ENCODE results near the gene KIF1C.
A peak's percentile ranks its signal among the peaks of the same experiment; 100 is the strongest.
"Not testable (repeated sequence)": the region's sequence is repeated elsewhere in the genome, so short reads cannot be mapped to it uniquely, and the experiment has no call there.

Gene KIF1C

DNA sequence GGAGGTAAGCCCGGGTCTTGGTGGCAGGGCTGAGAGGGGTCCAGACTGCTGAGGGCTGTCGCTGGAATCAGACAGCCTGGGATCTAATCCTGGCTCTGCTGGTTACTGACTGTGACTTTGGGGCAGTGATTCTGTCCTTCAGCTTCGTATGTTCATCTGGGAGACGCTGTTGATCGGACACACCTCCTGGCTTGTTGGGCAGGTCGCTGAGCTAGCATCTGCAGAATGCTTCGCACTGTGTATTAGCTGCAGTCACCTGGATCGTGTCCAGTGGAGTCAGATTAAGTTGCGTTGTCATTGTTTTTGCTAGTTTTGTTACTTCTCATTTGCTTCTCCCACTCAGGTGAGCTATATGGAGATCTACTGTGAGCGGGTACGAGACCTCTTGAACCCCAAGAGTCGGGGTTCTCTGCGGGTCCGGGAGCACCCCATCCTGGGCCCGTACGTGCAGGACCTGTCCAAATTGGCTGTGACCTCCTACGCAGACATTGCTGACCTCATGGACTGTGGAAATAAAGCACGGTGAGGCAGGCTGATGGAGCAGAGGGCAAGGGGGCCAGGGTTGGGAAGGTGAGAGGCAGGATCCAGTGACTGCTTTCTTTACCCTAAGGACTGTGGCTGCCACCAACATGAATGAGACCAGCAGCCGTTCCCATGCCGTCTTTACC, 4.5 kb downstream of the KIF1C start:
- DNase-seq = no peak

DNA sequence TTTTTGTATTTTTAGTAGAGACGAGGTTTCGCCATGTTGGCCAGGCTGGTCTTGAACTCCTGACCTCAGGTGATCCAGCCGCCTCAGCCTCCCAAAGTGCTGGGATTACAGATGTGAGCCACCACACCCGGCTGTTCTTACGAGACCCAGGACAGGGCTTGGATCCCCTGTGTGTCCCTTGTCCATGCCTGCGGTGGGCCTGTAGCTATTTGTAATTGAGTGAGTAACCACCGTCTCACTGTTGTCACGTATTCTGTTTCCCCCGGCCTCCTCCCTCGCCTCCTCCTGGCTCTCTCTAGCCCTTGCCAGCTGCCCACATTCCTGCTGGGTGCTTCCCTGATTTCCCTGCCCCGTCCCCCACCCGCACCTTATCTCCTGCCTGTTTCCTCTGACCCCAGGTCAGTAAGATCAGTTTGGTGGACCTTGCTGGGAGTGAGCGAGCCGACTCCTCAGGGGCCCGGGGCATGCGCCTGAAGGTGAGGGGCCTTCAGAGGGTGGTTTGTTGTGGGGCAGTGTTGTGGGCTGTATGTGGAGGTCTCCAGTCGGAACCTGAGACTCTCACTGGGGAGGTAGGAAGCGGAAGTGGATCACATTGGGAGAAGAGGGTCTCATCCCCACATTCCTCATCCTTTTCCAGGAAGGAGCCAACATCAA, 5.6 kb downstream of the KIF1C start:
- no peak for DNase-seq

DNA sequence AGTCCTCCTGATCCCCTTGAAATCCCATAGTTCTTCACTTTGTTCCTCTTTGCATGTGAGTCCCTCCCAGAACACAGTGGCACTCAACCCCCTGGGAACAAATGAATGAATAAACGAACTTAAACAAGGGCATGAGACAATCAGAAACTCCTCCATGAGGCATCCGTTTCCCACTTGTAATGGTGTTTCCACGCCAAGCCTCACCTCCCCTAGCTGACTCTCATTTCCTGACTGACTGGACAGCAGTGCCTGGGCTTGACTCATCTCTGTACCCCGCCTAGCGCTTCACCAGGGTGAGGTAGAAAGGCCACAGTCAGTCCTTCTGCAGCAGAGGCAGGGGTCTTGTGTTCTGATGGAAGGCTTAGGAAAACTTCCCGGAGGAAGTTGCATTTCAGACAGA, 14.2 kb downstream of the KIF1C start:
- DNase-seq = peak; percentile 87

DNA sequence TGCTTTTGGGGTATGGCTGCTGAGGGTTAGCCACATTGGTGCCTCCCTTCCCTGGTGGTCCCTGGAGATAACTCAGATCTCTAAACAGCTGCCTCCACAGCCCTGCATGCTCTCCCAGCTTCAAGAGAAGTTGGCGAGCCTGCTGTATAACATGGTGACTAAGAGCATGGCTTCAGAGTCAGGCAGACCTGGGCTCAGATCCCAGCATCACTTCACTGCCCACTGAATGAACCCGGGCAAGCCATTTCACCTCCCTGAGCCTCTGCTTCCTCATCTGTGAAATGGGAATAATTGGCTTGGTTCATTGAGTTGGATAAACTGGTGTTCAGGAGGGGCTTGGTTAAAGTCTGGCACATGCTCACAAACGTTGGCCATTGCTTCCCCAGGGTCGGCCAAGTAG, 16.6 kb downstream of the KIF1C start:
- no peak for DNase-seq

DNA sequence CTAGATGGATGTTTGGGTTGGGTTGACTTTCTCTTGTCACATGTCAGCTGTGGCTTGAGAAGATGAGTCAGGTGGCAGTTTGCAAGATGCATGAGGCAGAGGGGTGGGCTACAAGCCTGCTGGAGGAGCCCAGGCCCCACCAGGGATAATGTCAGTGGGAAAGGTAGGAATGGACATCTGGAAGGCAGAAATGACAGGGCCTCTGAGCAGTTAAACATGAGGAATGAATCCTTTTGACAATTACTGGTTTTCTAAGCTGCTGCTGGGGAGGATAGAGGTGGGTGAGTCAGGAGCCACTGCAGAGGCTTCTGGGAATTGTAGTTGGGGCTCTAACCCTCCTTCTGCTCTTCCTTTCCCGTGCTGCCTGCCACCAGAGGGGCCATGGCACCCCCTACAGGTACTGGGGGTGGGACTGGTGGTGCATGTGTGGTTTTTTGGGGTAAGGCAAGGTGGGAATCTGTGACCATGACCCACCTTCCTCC, 21.8 kb downstream of the KIF1C start:
- peak; percentile 64 for DNase-seq

DNA sequence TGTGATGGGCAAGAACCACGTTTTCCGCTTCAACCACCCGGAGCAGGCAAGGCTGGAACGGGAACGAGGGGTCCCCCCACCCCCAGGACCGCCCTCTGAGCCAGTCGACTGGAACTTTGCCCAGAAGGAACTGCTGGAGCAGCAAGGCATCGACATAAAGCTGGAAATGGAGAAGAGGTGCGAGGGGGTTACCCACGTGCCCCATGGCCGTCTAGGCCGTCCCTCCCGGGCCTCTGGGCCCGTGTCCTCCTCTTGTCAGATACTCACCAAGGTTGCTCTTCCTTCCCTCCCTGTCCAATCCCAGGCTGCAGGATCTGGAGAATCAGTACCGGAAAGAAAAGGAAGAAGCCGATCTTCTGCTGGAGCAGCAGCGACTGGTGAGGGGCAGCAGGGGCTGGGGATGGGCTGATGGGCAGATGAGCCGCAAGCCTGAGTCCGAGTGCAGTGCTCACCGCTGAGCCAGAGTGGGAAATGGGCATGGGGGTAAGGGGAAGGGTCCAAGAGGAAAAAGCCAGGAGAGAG, 22.8 kb downstream of the KIF1C start:
- DNase-seq = no peak

DNA sequence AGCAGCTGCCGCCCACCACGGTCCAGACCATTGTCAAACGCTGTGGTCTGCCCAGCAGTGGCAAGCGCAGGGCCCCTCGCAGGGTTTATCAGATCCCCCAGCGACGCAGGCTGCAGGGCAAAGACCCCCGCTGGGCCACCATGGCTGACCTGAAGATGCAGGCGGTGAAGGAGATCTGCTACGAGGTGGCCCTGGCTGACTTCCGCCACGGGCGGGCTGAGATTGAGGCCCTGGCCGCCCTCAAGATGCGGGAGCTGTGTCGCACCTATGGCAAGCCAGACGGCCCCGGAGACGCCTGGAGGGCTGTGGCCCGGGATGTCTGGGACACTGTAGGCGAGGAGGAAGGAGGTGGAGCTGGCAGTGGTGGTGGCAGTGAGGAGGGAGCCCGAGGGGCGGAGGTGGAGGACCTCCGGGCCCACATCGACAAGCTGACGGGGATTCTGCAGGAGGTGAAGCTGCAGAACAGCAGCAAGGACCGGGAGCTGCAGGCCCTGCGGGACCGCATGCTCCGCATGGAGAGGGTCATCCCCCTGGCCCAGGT, 24.5 kb downstream of the KIF1C start:
- DNase-seq = no peak

DNA sequence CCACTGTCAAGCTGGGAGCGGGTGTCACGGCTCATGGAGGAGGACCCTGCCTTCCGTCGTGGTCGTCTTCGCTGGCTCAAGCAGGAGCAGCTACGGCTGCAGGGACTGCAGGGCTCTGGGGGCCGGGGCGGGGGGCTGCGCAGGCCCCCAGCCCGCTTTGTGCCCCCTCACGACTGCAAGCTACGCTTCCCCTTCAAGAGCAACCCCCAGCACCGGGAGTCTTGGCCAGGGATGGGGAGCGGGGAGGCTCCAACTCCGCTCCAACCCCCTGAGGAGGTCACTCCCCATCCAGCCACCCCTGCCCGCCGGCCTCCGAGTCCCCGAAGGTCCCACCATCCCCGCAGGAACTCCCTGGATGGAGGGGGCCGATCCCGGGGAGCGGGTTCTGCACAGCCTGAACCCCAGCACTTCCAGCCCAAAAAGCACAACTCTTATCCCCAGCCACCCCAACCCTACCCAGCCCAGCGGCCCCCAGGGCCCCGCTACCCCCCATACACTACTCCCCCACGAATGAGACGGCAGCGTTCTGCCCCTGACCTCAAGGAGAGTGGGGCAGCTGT, 25.9 kb downstream of the KIF1C start:
- DNase-seq = no peak

DNA sequence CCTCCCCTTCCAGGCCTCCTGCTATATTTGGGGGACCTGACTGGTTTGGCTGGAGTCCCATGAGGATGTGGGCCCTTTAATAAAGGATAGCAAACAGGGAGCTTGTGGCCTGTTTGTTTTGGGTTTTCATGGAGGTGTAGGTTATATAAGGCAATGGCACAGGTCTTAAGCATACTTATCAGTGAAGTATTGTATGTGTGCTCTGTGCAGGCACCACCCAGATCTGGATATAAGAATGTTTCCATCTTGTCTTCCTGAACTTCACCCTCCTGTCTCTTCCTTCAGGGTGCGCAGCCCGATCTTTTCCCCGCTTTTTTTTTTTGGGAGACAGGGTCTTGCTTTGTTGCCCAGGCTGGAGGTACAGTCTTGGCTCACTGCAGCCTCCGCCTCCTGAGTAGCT, 26.9 kb downstream of the KIF1C start:
- no peak for DNase-seq

DNA sequence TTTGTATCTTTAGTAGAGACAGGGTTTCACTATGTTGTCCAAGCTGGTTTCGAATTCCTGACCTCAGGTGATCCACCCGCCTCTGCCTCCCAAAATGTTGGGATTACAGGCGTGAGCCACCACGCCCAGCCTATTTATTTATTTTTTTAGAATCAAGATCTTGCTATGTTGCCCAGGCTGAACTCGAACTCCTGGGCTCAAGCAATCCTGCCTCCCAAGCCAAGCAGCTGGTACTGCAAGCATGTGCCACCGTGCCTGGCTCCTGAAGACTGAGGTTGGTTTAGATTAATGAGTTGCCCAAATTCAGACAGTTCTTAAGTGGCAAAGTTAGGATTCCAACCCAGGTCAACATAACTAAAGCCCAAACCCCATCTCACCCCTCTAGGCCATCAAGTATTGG, 29.5 kb downstream of the KIF1C start:
- DNase-seq = no peak

DNA sequence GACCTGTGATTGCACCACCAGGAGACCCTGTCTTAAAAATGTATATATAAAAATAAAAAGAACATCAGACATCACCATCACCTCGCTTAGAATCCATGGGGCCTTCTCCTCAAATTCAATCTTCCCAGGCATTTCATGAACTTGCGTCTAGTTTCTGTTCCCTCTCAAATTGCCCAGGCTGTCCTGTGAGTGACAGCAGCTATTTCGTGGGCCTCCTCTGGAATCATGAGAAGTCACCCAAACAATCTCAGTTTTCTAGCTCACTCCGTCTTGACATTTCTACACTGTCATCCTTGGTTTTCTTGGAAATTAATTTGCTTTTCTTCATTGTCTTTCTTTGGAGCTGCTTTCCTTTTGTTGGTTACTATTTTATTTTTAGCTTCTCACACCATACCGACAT, 30.2 kb downstream of the KIF1C start:
- DNase-seq = no peak

DNA sequence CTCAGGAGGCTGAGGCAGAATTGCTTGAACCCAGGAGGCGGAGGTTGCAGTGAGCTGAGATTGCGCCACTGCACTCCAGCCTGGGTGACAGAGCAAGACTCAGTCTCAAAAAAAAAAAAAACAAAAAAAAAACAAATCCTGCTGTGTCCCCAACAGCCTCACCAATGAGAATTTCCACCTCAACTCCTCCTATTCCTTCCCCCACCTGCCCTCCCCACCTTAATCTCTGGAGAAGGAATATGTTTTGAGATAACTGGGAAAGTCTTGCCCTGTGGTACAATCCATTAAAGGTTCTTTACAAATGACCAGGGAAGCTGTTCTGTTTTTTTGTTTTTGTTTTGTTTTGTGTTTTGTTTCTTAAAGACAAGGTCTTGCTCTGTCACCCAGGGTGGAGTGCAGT, 32.4 kb downstream of the KIF1C start:
- not testable (repeated sequence) for DNase-seq

DNA sequence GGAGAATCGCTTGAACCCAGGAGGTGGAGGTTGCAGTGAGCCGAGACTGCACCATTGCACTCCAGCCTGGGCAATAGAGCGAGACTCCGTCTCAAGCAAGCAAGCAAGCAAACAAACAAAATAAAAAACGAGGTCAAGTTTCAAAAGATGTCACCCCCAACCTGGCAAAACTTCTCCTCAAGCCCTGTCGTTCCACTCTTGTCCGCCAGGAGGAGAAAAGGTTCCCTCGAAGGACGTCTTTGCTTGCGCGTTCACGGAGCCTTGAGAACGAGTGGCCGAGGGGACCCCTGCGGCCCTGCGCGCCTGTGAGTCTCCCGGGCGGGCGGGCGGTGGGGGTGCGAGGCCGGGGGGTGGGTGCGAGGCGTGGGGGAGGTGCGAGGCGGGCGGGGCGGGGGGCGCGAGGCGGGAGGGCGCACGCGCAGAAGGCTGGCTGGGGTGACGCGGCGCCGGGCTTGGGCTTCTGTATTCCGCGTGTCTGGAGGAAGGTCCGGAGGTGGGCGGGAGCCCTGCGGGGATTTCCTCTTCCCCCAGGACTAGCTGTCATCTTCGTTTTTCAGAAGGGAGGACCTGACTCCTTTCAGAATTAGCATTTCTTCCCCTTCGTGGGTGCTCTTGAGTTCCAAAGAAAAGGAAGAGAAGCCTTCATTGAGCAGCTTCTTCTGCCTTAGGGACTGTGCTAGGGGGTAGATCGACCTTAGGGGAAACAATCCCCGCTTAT, 33.8 kb downstream of the KIF1C start:
- DNase-seq = peak; percentile 88

DNA sequence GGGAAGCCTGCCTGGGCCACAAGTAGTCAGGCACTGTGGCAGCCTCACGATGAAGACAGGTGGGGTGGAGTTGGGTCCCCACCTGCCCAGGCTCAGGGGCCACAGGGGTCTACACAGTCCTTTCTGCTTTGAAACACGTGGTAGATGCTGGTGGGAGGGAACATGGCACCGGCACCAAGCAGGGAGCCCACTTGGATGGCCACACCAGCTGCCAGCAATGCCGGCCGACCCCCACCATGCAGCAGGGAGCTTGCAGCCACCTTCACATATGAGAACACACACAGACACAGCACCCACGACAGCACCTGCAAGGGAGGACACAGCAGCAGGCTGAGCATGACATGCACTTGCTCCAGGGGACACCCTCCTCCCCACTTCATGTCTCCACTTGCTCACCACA, 35.1 kb downstream of the KIF1C start:
- DNase-seq = no peak

DNA sequence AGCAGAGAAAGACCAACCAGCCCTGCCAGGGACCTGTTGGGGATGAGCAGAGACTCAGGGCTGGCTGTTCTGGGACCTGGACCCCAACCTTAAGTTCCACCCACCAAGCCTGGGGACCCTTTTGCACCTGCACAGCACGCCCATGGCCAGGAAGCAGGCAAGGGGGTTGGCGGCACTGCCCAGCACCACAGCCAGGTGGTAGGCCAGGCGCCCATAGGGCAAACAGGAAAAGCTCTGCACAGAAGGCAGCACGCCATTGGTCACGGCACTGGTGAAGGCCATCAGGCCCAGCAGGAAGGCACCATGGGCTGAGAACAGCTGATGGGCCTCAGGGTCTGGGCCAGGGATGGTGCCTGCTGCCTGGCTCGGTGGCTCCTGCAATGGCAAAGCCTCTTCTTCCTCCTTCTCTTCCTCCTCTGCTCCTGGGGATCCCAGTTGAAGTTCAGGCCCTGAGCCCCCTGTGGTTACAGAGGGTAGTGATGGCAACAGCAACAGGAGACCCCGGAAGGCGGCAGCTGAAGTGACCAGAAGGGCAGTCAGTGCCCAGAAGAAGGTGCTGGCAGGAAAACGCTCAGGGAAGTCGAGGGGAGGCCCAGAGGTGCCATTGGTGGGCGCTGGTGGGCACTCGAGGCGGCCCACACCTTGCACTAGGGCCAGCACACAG, 35.7 kb downstream of the KIF1C start:
- no peak for DNase-seq

DNA sequence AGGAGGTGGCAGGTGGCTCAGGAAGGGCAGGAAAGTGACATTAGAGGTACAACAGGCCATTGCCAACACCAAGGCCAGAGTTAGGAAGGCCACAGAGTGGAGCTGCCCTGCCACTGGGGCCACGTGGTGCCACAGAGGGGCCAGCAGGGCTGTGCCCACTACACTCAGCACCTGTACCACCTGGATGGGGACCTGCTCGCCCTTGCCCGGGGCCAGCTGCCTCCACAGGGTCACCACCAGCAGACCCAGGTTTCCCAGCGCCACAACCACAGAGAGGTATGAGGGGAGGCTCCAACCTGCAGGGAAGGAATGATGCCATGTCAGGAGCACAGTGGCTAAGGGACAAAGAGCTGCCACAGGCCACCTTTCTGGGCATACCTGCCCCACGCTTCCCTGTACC, 36.3 kb downstream of the KIF1C start:
- DNase-seq = no peak

DNA sequence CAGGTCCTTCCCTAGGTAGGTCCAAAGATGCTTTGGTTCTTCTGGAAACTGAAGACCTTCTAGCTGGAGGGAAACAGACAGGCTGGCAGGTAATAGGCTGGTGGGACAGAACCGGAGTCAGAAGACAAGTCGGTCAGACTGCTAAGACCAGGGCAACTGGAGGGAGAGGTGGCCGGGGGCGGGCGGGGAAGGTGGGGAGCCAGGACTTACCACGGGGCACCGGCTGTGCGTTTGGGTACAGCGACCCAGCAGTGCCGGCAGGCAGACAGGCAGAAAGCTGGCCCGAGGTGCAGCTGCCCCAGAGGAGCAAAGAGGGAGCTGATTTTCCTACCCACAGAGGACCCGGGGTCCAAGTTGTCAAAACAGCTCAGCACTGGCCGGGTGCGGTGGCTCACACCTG, 36.9 kb downstream of the KIF1C start:
- DNase-seq = no peak

DNA sequence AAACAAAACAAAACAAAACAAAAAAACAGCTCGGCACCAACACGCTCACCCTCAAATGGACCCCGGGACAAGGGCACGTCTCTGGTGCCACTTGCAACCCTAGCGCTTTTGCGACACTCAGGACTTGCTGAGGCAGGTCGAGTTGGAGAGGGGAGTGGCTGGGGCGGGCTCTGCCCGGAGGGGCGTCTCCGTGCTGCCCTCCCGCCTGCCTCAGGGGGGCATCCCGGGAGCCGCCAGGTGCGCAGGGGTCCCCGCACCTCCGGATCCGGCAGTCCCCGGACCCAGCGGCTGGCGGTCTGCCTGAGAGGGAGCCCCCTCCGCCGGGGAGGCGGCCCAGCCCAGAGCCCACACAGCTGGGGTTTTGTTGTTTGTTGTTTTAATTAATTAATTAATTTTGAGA, 37.6 kb downstream of the KIF1C start, which contains the start of gene SLC52A1:
TSS of gene SLC52A1 (minus strand) at position 112 of the 400 bp plus-strand sequence. CDS start 820 bp downstream, outside the sequence.
- DNase-seq = no peak

DNA sequence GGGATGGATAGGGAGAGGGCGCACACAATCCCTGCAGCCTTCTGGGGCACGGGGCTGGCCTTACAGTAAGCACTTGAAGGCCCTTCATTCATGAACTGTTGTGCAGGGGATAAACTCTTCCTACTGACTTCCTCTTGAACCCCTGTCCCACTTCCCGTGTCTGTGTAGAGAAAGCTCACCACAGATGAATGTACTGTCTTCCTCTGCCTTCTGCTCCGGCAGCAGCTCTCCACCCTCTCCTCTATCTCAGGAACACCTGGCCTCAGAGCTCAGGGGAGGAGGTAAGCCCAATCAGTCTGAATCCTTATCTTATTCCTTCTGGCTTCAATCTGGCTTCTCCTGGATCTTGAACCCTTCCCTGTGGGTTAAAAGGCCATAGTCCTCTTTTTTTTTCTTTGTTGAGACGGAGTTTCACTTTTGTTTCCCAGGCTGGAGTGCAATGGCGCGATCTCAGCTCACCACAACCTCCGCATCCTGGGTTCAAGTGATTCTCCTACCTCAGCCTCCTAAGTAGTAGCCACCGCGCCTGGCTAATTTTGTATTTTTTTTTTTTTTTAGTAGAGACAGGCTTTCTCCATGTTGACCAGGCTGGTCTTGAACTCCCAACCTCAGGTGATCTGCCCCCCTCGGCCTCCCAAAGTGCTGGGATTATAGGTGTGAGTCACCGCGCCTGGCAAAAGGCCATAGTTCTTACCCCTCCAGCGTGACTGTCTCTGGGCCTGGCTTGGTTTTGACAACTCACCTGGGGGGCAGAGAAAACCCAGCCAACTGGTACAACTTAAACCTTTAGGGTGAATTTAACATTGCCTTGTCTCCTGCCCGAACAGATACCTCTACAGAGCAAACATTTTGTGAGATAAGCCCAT, 44.6 kb downstream of the KIF1C start:
- DNase-seq = peak; percentile 22

DNA sequence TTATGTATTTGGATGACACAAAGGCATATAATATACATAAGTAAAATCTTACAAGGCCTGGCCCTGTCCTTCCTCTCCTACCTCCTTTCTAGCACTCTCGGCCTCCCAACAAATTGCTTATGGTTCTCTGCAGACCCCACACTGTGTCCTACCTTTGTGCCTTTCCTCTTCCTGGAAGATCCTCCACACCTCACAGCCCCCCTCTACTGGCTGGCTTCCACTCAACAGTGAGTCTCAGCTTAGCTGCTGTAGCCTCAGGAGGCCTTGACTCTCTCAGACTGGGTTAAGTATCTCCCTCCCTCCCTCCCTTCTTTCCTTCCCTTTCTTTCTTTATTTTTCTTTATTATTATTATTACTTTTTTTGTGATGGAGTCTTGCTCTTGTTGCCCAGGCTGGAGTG, 45.8 kb downstream of the KIF1C start:
- DNase-seq = no peak

DNA sequence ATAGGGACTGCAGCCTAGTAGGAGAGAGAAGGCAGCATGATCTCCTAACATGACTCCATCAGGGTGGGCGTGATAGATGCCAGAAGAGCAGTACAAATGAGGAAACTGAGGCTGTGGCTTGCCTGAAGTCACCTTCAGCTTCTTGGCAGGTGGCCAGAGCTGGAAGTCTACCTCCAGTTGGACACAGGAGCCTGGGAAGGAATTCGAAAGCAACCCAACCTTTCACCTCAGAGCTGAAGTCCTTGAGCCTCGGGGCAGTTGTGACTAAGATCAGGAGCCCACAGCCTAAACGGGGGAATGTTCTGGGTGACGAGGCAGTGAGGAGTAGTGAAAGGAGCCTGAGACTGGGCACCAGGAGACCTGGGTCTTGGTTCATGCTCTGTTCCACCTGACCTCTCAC, 46.9 kb downstream of the KIF1C start:
- DNase-seq = no peak

DNA sequence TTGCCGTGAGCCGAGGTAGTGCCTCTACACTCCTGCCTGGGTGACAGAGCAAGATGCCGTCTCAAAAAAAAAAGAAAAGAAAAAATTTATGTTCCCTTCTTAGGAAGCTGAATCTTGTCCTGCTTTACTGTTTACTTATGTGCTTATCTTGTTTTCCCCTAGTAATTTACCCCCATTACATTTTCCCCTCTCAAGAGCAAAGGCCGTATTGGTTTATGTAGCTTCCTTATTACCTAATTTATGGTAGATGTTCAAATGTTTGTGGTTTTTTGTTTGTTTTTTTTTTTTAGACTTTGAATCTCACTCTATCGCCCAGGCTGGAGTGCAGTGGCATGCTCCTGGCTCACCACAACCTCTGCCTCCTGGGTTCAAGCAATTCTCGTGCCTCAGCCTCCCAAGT, 47.7 kb downstream of the KIF1C start:
- DNase-seq = no peak

Data from activated CD4-positive, alpha-beta T cell treated with anti-CD3 and anti-CD28 coated beads, Interleukin-2, Interleukin-6, amounts not matched to agents 100 ng/mL and 50 ng/mL, durations not matched to agents 16 hours and 8 hours (primary cell).